Breast epithelium (tissue), 3 donors: ENCODE measurements around the gene UCHL1.

Source experiments
- POLR2A ChIP-seq: fragments of 450-650 bp; IDR thresholded peaks from one replicate; pipeline ENCODE4 v1.6.1; 2016; ENCODE audit warnings: antibody characterized with exemption, mild to moderate bottlenecking, moderate library complexity
- POLR2AphosphoS5 ChIP-seq, 3 donors: sonication (generic); formaldehyde crosslinking; IDR thresholded peaks; one replicate each; pipeline ENCODE4 v1.6.1; 2017; ENCODE audit warnings: antibody characterized with exemption in 3 of 3

GRCh38 chr4:41209901-41210300 lies 46.8 kb upstream of the UCHL1 start:
- TF ChIP-seq POLR2AphosphoS5 (IDR thresholded peaks at IDR 0.05) (no peak), POLR2A (no peak)
